GM18502 (cell line): ENCODE results near the gene SHTN1.

Experiments used
- ATAC-seq: cut with Tn5 transposase; IDR thresholded peaks from one replicate; pipeline ENCODE4 v1.9.1; 2021; ENCODE audit warnings: mild to moderate bottlenecking; ENCODE audit not compliant: unreplicated experiment, poor library complexity

The SHTN1 gene

GRCh38 chr10:116877391-116877790 is 127.6 kb downstream of the SHTN1 start:
- ATAC-seq, result no peak

GRCh38 chr10:116875897-116876296 is 129.1 kb downstream of the SHTN1 start:
- ATAC-seq, result no peak

GRCh38 chr10:116873134-116873533 is 131.9 kb downstream of the SHTN1 start:
- no peak for ATAC-seq

GRCh38 chr10:116870949-116871348 is 134.0 kb downstream of the SHTN1 start:
- ATAC-seq, result no peak

GRCh38 chr10:116868722-116869121 is 136.3 kb downstream of the SHTN1 start:
- no peak for ATAC-seq

- no peak for ATAC-seq
Measured at GRCh38 chr10:116868198-116868676, 136.8 kb downstream of the SHTN1 start.

GRCh38 chr10:116866987-116867595 is 137.9 kb downstream of the SHTN1 start:
- no peak for ATAC-seq

- ATAC-seq, result no peak
Measured at GRCh38 chr10:116866066-116866465, 138.9 kb downstream of the SHTN1 start.

GRCh38 chr10:116864436-116864835 is 140.6 kb downstream of the SHTN1 start:
- ATAC-seq, result no peak

GRCh38 chr10:116861796-116862195 is 143.2 kb downstream of the SHTN1 start:
- ATAC-seq, result no peak

GRCh38 chr10:116857156-116857555 is 147.8 kb downstream of the SHTN1 start:
- ATAC-seq, result no peak

- no peak for ATAC-seq
Measured at GRCh38 chr10:116853701-116854100, 151.3 kb downstream of the SHTN1 start.

- ATAC-seq, result no peak
Measured at GRCh38 chr10:116853287-116853686, 151.7 kb downstream of the SHTN1 start.

GRCh38 chr10:116852246-116852645 is 152.7 kb downstream of the SHTN1 start:
- ATAC-seq, result no peak

- no peak for ATAC-seq
Measured at GRCh38 chr10:116850058-116850611, 154.9 kb downstream of the SHTN1 start.

GRCh38 chr10:116849248-116850057 is 155.5 kb downstream of the SHTN1 start, which contains the start of gene ENO4:
TSS of gene ENO4 (plus strand) at chr10:116849499. CDS start at chr10:116849567, 68 bp downstream.
- ATAC-seq, result peak; percentile 60

GRCh38 chr10:116848944-116849247 is 156.1 kb downstream of the SHTN1 start:
- peak; percentile 20 for ATAC-seq

- ATAC-seq, result peak; percentile 81
Measured at GRCh38 chr10:116848032-116848943, 156.7 kb downstream of the SHTN1 start.

- peak; percentile 19 for ATAC-seq
Measured at GRCh38 chr10:116845823-116846222, 159.2 kb downstream of the SHTN1 start.

- no peak for ATAC-seq
Measured at GRCh38 chr10:116840389-116841075, 164.5 kb downstream of the SHTN1 start.
